GM06990 (cell line): ENCODE results near the gene TBCD.
A peak's percentile ranks its signal among the peaks of the same experiment; 100 is the strongest.

Experiments used
- DNase-seq: peaks from one replicate; pipeline ENCODE4 v3.0.0-alpha.2; 2011; ENCODE audit not compliant: insufficient read length; ENCODE audit errors: extremely low read depth
- H3K27me3 ChIP-seq: replicated peaks from 2 replicates; pipeline ENCODE4 v1.6.0; 2011; ENCODE audit warnings: low read length; ENCODE audit not compliant: control insufficient read depth, insufficient read depth
- H3K36me3 ChIP-seq: 2 replicates; pipeline ENCODE4 v1.5.1; 2011; ENCODE audit warnings: low read length; ENCODE audit not compliant: control insufficient read depth, insufficient read depth
- H3K4me3 ChIP-seq: replicated peaks from 2 replicates; pipeline ENCODE4 v1.5.1; 2011; ENCODE audit warnings: low read depth, mild to moderate bottlenecking, control low read depth, low read length
- TF ChIP-seq, protein P1 (sequence below): IDR thresholded peaks from 2 replicates; pipeline ENCODE4 v1.5.1; 2011; ENCODE audit warnings: low read length, control low read depth, mild to moderate bottlenecking, inconsistent platforms; ENCODE audit not compliant: insufficient read depth, poor library complexity, severe bottlenecking

The TBCD gene

DNA sequence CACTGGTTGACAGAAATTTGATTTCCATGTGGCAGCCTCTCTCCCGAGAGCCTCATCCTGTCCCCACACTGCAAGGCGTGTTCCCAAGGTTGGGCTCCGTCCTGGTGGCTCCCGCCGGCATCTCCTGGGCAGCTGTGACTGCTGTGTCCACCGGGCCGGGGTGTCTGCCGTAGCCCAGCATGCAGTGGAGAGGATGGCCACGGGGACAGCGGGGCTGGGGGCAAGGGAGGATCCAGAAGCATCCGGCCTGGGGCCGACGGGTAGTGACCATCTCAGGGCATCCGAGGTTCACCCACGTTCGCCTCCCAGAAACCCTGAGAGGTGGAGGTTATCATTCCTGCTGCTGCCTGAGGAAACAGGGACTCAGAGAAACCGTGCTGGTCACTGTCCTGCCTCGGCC, 46.1 kb upstream of the TBCD start:
- Histone ChIP-seq H3K36me3 (no peaks in the 10 kb centered on the region), H3K27me3 (no peaks in the 10 kb centered on the region)
- TF ChIP-seq, protein P1, sequence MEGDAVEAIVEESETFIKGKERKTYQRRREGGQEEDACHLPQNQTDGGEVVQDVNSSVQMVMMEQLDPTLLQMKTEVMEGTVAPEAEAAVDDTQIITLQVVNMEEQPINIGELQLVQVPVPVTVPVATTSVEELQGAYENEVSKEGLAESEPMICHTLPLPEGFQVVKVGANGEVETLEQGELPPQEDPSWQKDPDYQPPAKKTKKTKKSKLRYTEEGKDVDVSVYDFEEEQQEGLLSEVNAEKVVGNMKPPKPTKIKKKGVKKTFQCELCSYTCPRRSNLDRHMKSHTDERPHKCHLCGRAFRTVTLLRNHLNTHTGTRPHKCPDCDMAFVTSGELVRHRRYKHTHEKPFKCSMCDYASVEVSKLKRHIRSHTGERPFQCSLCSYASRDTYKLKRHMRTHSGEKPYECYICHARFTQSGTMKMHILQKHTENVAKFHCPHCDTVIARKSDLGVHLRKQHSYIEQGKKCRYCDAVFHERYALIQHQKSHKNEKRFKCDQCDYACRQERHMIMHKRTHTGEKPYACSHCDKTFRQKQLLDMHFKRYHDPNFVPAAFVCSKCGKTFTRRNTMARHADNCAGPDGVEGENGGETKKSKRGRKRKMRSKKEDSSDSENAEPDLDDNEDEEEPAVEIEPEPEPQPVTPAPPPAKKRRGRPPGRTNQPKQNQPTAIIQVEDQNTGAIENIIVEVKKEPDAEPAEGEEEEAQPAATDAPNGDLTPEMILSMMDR, result no peak

DNA sequence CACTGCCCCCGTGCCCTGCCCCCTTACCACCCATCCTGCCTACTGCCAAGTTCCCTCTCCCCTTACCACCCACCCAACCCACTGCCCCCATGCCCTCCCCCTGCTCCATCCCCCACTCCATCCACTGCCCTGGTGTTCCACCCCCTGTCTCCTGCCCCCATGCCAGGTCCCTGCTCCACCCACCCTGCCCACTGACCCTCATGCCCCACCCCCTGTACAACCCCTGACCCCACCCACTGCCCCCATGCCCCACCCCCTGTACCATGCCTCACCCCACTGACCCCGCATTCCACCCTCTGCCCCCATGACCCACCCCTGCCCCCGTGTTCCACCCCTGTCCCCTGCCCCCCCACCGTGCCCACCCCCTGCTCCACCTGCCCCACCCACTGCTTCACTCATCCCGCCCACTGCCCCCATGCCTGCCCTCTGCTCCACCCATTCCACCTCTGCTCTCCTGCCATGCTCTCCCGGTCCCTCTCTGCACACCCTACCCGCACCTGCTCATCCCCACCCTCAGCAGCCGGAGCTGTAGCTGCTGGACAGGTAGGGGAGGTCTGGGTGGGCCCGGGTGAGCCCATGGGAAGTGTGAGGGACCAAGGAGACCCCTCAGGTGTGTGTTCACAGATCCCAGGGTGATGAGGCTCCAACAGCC, 42.7 kb upstream of the TBCD start:
- DNase-seq, result no peak
- no peak overlapping the region for H3K4me3 ChIP-seq
- H3K27me3 ChIP-seq, result no peaks in the 10 kb centered on the region
- TF ChIP-seq, protein P1, result no peak
- no peaks in the 10 kb centered on the region for H3K36me3 ChIP-seq

More for the DNA sequence above, 46.1 kb upstream of the TBCD start:
- no peak overlapping the region for H3K4me3 ChIP-seq
- DNase-seq, result no peak

DNA sequence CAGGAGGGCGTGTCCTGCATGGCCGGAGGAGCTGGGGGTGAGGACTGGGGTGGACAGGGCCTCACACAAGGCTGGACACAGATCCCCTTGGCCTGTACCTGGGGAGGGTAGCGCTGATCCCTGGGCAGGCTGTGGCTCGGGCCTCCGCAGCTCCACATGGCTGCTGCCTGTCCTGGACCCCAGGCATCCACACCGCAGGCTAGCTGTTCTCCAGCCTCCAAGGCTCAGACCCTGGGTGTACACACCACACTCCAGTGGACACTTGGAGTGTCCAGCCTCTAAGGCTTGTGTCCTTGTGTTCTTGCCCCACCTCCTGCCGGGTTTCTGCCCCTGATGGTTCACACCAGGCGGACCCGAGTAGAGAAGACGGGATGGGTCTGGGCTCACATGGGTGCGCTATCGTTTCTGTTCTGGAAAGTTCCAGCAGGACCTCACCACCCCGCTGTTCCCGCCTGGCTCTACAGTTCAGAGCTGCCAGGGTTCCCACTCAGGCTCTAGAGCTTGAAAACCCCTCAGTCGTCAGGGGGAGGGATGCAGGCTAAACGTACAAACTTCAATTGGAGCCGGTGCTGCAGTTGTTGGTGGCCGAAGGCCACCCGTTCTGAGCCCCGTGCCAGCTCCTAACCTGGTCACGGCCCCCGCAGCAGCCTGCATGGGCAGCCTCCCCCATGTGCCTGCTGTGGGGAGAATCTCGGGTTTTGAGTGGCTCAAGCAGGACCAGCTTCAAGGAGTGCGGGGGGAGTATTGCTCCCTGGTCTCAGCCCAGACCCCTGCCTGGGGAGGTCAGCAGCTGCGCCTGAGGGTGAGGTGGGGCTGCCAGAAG, 42.0 kb upstream of the TBCD start:
- Histone ChIP-seq H3K4me3 (no peak overlapping the region), H3K36me3 (no peaks in the 10 kb centered on the region), H3K27me3 (no peaks in the 10 kb centered on the region)
- DNase-seq, result no peak
- TF ChIP-seq, protein P1, result no peak

DNA sequence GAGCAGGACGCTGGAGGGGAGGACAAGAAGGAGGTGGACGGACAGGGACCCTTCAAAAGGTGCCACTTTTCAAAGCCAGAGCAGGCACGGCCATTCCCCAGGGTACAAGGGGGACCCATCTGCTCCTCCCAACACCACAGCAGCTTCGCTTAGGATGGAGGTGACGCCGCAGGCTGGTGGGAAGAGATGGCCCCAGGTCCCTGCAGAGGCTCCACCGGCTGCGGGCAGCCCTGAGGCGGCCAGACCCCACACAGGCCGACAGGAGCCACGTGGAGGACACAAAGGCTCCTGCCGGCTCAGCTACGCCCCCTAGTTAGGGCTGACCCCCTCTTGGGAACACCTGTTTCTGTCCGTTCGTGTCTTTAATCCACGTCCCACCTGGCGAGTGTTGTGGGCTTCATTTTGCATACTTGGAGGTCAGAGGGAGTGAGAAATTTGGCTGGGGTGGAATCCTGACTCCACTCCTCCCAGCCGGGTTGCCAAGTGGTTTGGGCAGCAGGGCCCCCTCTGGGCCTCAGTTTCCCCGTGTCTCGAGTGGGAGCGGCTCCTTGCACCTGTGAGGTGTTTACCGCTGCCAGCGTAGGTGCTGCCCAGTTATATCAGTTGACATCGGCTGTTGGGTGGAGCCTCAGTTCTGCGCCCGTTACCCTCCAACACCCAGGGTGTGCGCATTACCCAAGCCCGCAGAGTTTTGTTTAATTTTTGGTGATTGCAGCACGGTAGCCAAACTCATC, 41.2 kb upstream of the TBCD start:
- H3K36me3 ChIP-seq, result no peaks in the 10 kb centered on the region
- TF ChIP-seq, protein P1, result peak; percentile 3
- DNase-seq, result no peak
- H3K27me3 ChIP-seq, result no peaks in the 10 kb centered on the region
- H3K4me3 ChIP-seq, result no peak overlapping the region

DNA sequence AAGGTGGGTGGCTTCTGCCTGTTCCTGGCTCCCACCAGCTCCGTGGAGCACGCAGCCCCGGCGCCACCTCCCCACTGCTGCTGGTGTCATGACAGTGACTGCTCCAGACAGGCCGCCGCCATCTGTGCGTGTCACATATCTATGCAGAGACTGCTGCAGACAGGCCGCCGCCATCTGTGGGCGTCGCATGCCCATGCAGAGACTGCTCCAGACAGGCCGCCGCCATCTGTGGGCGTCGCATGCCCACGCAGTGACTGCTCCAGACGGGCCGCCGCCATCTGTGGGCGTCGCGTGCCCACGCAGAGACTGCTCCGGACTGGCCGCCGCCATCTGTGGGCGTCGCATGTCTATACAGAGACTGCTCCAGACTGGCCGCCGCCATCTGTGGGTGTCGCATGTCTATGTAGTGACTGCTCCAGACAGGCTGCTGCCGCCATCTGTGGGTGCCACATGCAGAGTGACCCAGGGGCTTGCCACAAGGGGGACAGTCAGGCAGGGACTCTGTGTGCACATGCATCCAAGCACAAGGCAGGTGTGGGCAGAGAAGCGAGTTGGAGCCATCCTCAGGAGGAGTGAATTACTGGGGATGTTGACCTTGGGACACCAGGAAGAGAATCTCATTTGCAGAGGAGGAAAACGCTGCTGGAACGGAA, 38.7 kb upstream of the TBCD start:
- H3K36me3 ChIP-seq, result no peaks in the 10 kb centered on the region
- no peaks in the 10 kb centered on the region for H3K27me3 ChIP-seq
- H3K4me3 ChIP-seq, result no peak overlapping the region
- TF ChIP-seq, protein P1, result no peak
- no peak for DNase-seq
